Measurements from ENCODE around the gene SHPK.

Gene SHPK

GRCh38 chr17:3603119-3603869 is 32.8 kb downstream of the SHPK start:
- H3K27ac ChIP-seq: no peak overlapping the region
- TF ChIP-seq CTCF (conservative IDR thresholded peaks at IDR 0.05) (no peak), ZFX (IDR thresholded peaks at IDR 0.05) (no peak)

GRCh38 chr17:3602499-3602898 is 33.6 kb downstream of the SHPK start:
- TF ChIP-seq CTCF (conservative IDR thresholded peaks at IDR 0.05) (no peak; the same call in 1 of the 2 replicates), ZFX (IDR thresholded peaks at IDR 0.05) (no peak)
- H3K27ac ChIP-seq: no peak overlapping the region

- H3K27ac ChIP-seq: no peak overlapping the region
- TF ChIP-seq CTCF (conservative IDR thresholded peaks at IDR 0.05): no peak
- no peak for TF ChIP-seq ZFX (IDR thresholded peaks at IDR 0.05)
Measured at GRCh38 chr17:3600529-3601205, 35.4 kb downstream of the SHPK start.

- no peak overlapping the region for H3K27ac ChIP-seq
- TF ChIP-seq ZFX (IDR thresholded peaks at IDR 0.05) (no peak), CTCF (conservative IDR thresholded peaks at IDR 0.05) (no peak)
Measured at GRCh38 chr17:3598078-3598477, 38.0 kb downstream of the SHPK start.

- H3K27ac ChIP-seq: no peak overlapping the region
- no peak for TF ChIP-seq CTCF (conservative IDR thresholded peaks at IDR 0.05)
Measured at GRCh38 chr17:3596804-3597464, 39.1 kb downstream of the SHPK start.

- H3K27ac ChIP-seq: no peak overlapping the region
- TF ChIP-seq CTCF (conservative IDR thresholded peaks at IDR 0.05) (no peak), ZFX (IDR thresholded peaks at IDR 0.05) (no peak)
Measured at GRCh38 chr17:3594976-3595375, 41.1 kb downstream of the SHPK start.

Data from C4-2B (cell line).